ENCODE data around the gene PIP4K2C. TPM values are rescaled to one million over a fixed set of nuclear protein-coding genes. Genes with fewer than 3 reads are reported as not detected.
A peak's percentile ranks its signal among the peaks of the same experiment; 100 is the strongest.

PIP4K2C gene
- total and polyA plus RNA-seq, 2 donors (not counting 1 experiment from before 2014, with no cell fraction given): 11.9 to 24.3 TPM

- Histone ChIP-seq H3K4me2 (ENCODE audit: extremely low read depth, insufficient read depth, low read length) (no peak overlapping the region), H3K79me2 (ENCODE audit: control insufficient read depth, insufficient read depth, low read length) (no peaks in the 10 kb centered on the region), H3K27ac (ENCODE audit: insufficient read depth, low read length) (no peak overlapping the region), H3K9me3 (ENCODE audit: control insufficient read depth, insufficient read depth, low read depth, low read length) (no peaks in the 10 kb centered on the region), H3K27me3 (ENCODE audit: control insufficient read depth, insufficient read depth, low read length) (peaks cover 25% of the 10 kb centered on the region), H3K4me3 (replicated peaks in 1 of 4; ENCODE audit: control extremely low read depth in 1 of 4, insufficient read depth in 1 of 4, low read depth in 3 of 4, low read length in 4 of 4) (no peak overlapping the region), H4K20me1 (ENCODE audit: control insufficient read depth, extremely low read depth, insufficient read depth, low read length) (no peaks in the 10 kb centered on the region), H3K4me1 (ENCODE audit: control insufficient read depth, extremely low read depth, insufficient read depth, low read length) (no peaks in the 10 kb centered on the region), H2AFZ (ENCODE audit: low read length) (no peak overlapping the region), H3K36me3 (ENCODE audit: control insufficient read depth, insufficient read depth, low read length) (no peaks in the 10 kb centered on the region), H3K9ac (ENCODE audit: insufficient read depth, low read length) (no peak overlapping the region)
- no peak for DNase-seq (ENCODE audit: low read depth in 2 of 2)
- TF ChIP-seq EZH2 (IDR thresholded peaks at IDR 0.05; ENCODE audit: low read length, missing control alignments) (peak; percentile 15), CTCF (conservative IDR thresholded peaks at IDR 0.05 in 1 of 2, IDR thresholded peaks at IDR 0.05 in 1 of 2; ENCODE audit: low read depth in 1 of 2, low read length in 2 of 2) (no peak)
These were observed 36.7 kb downstream of the PIP4K2C start for GRCh38 chr12:57627501-57628279.

GRCh38 chr12:57628280-57629191, 37.5 kb downstream of the PIP4K2C start:
- peaks cover 21% of the 10 kb centered on the region for H3K27me3 ChIP-seq (ENCODE audit: control insufficient read depth, insufficient read depth, low read length)
- no peak overlapping the region for H2AFZ ChIP-seq (ENCODE audit: low read length)
- TF ChIP-seq EZH2 (IDR thresholded peaks at IDR 0.05; ENCODE audit: low read length, missing control alignments): no peak
- no peak for TF ChIP-seq CTCF (conservative IDR thresholded peaks at IDR 0.05 in 1 of 2, IDR thresholded peaks at IDR 0.05 in 1 of 2; ENCODE audit: low read depth in 1 of 2, low read length in 2 of 2)

GRCh38 chr12:57629897-57630471, 39.0 kb downstream of the PIP4K2C start:
- Histone ChIP-seq H3K79me2 (ENCODE audit: control insufficient read depth, insufficient read depth, low read length) (no peaks in the 10 kb centered on the region), H3K27me3 (ENCODE audit: control insufficient read depth, insufficient read depth, low read length) (peaks cover 19% of the 10 kb centered on the region)
- no peak for TF ChIP-seq EZH2 (IDR thresholded peaks at IDR 0.05; ENCODE audit: low read length, missing control alignments)
- no peak for TF ChIP-seq CTCF (conservative IDR thresholded peaks at IDR 0.05 in 1 of 2, IDR thresholded peaks at IDR 0.05 in 1 of 2; ENCODE audit: low read depth in 1 of 2, low read length in 2 of 2)

More at GRCh38 chr12:57628280-57629191, 37.5 kb downstream of the PIP4K2C start:
- Histone ChIP-seq H3K4me3 (replicated peaks in 1 of 4; ENCODE audit: control extremely low read depth in 1 of 4, insufficient read depth in 1 of 4, low read depth in 3 of 4, low read length in 4 of 4) (no peak overlapping the region), H3K9ac (ENCODE audit: insufficient read depth, low read length) (no peak overlapping the region), H3K79me2 (ENCODE audit: control insufficient read depth, insufficient read depth, low read length) (no peaks in the 10 kb centered on the region), H4K20me1 (ENCODE audit: control insufficient read depth, extremely low read depth, insufficient read depth, low read length) (no peaks in the 10 kb centered on the region), H3K9me3 (ENCODE audit: control insufficient read depth, insufficient read depth, low read depth, low read length) (no peaks in the 10 kb centered on the region), H3K27ac (ENCODE audit: insufficient read depth, low read length) (no peak overlapping the region), H3K4me1 (ENCODE audit: control insufficient read depth, extremely low read depth, insufficient read depth, low read length) (no peaks in the 10 kb centered on the region), H3K36me3 (ENCODE audit: control insufficient read depth, insufficient read depth, low read length) (no peaks in the 10 kb centered on the region), H3K4me2 (ENCODE audit: extremely low read depth, insufficient read depth, low read length) (no peak overlapping the region)
- DNase-seq (ENCODE audit: low read depth in 2 of 2): no peak

More at GRCh38 chr12:57629897-57630471, 39.0 kb downstream of the PIP4K2C start:
- Histone ChIP-seq H3K4me1 (ENCODE audit: control insufficient read depth, extremely low read depth, insufficient read depth, low read length) (no peaks in the 10 kb centered on the region), H3K9ac (ENCODE audit: insufficient read depth, low read length) (no peak overlapping the region), H3K27ac (ENCODE audit: insufficient read depth, low read length) (no peak overlapping the region), H4K20me1 (ENCODE audit: control insufficient read depth, extremely low read depth, insufficient read depth, low read length) (no peaks in the 10 kb centered on the region), H3K9me3 (ENCODE audit: control insufficient read depth, insufficient read depth, low read depth, low read length) (no peaks in the 10 kb centered on the region), H2AFZ (ENCODE audit: low read length) (no peak overlapping the region), H3K36me3 (ENCODE audit: control insufficient read depth, insufficient read depth, low read length) (no peaks in the 10 kb centered on the region), H3K4me2 (ENCODE audit: extremely low read depth, insufficient read depth, low read length) (no peak overlapping the region), H3K4me3 (replicated peaks in 1 of 4; ENCODE audit: control extremely low read depth in 1 of 4, insufficient read depth in 1 of 4, low read depth in 3 of 4, low read length in 4 of 4) (no peak overlapping the region)
- DNase-seq (ENCODE audit: low read depth in 2 of 2): no peak
